NB4 (cell line): ENCODE measurements around the gene MPZL3.

ENCODE experiments used
- DNase-seq: peaks from one replicate; pipeline ENCODE4 v3.0.0; 2010; ENCODE audit warnings: low read depth
- H3K4me3 ChIP-seq: one replicate; pipeline ENCODE4 v1.5.1; 2011; ENCODE audit warnings: mild to moderate bottlenecking, low read depth, low read length, moderate library complexity
- CTCF ChIP-seq: IDR thresholded peaks from one replicate; pipeline ENCODE4 v1.5.1; 2012; ENCODE audit warnings: low read depth, low read length
- MAX ChIP-seq: IDR thresholded peaks from 2 replicates; pipeline ENCODE4 v1.6.1; 2011; ENCODE audit warnings: low read depth, low read length
- MYC ChIP-seq: IDR thresholded peaks from 2 replicates; pipeline ENCODE4 v1.6.1; 2011; ENCODE audit warnings: low read depth, low read length
- POLR2A ChIP-seq: IDR thresholded peaks from 2 replicates; pipeline ENCODE4 v1.6.1; 2011; ENCODE audit warnings: mild to moderate bottlenecking; ENCODE audit not compliant: insufficient read length; ENCODE audit errors: extremely low read depth

MPZL3 gene

GRCh38 chr11:118251858-118252652, at the start of gene MPZL3:
MPZL3 (minus strand) TSS chr11:118252365; CDS start chr11:118252294, 71 bp downstream.
- no peak for TF ChIP-seq CTCF
- no peak for TF ChIP-seq POLR2A
- TF ChIP-seq MYC = no peak
- TF ChIP-seq MAX = no peak
- DNase-seq = peak; percentile 79
- peak within 1 kb of the TSS; percentile 93 for H3K4me3 ChIP-seq

- DNase-seq = no peak
- TF ChIP-seq CTCF (no peak), MAX (no peak), MYC (no peak), POLR2A (no peak)
- no peak overlapping the region for H3K4me3 ChIP-seq
These were observed 49.5 kb upstream of the MPZL3 start for GRCh38 chr11:118301600-118302195.

- DNase-seq = peak; percentile 67
- no peak for TF ChIP-seq MAX
- no peak for TF ChIP-seq POLR2A
- peak; percentile 73 for TF ChIP-seq CTCF
- TF ChIP-seq MYC = 0 out of 2 replicates have a peak, but pooled peaks have one; percentile 16
- H3K4me3 ChIP-seq = no peak overlapping the region
These were observed 43.8 kb upstream of the MPZL3 start for GRCh38 chr11:118295815-118296454.

GRCh38 chr11:118295199-118295598, 43.0 kb upstream of the MPZL3 start:
- H3K4me3 ChIP-seq = no peak overlapping the region
- DNase-seq = no peak
- no peak for TF ChIP-seq CTCF
- TF ChIP-seq POLR2A = no peak
- TF ChIP-seq MYC = no peak
- TF ChIP-seq MAX = no peak

- TF ChIP-seq POLR2A (no peak), CTCF (no peak), MYC (no peak), MAX (no peak)
- no peak overlapping the region for H3K4me3 ChIP-seq
- no peak for DNase-seq
These were observed 41.9 kb upstream of the MPZL3 start for GRCh38 chr11:118294053-118294452.
